K562 (cell line): ENCODE results near the gene ZNF296. TPM values are rescaled to one million over a fixed set of nuclear protein-coding genes. Genes with fewer than 3 reads are reported as not detected.
A peak's percentile ranks its signal among the peaks of the same experiment; 100 is the strongest.

Experiments used
- BCOR ChIP-seq: fragments of 450-650 bp; IDR thresholded peaks from 2 replicates; pipeline ENCODE4 v1.6.1; 2016
- BMI1 ChIP-seq: fragments of 150-350 bp; IDR thresholded peaks from 2 replicates; pipeline ENCODE4 v1.6.1; 2014; ENCODE audit warnings: low read length
- CAMTA2 ChIP-seq: fragments of 250-450 bp; sonication (Bioruptor Pico); conservative IDR thresholded peaks from 2 replicates; pipeline ENCODE4 v1.5.1; 2022
- CSDE1 ChIP-seq, 2 experiments: fragments of 450-650 bp; IDR thresholded peaks; 2 replicates each; pipeline ENCODE4 v1.6.1; 2016; ENCODE audit warnings: mild to moderate bottlenecking in 1 of 2
- DIDO1 ChIP-seq: fragments of 450-650 bp; IDR thresholded peaks from 2 replicates; pipeline ENCODE4 v1.6.1; 2016; ENCODE audit warnings: low read depth, missing biosample characterization, missing genetic modification characterization
- E2F3 ChIP-seq: fragments of 250-450 bp; sonication (Bioruptor Pico); IDR thresholded peaks from 2 replicates; pipeline ENCODE4 v1.4.0; 2020; ENCODE audit warnings: mild to moderate bottlenecking
- ELF1 ChIP-seq: fragments of 200-800 bp; sonication (Bioruptor generic); IDR thresholded peaks from 2 replicates; pipeline ENCODE4 v1.6.1; 2016; ENCODE audit warnings: missing genetic modification characterization, missing compliant biosample characterization
- FOS ChIP-seq: IDR thresholded peaks from 3 replicates; pipeline ENCODE4 v1.6.1; 2011; ENCODE audit not compliant: insufficient read length; ENCODE audit errors: extremely low read depth
- HCFC1 ChIP-seq: IDR thresholded peaks from 2 replicates; pipeline ENCODE4 v1.6.1; 2012; ENCODE audit warnings: low read depth, low read length, improper control_type of control experiment
- HDAC1 ChIP-seq, 2 experiments: fragments of 450-650 bp; IDR thresholded peaks; 2 replicates each; pipeline ENCODE4 v1.6.1; 2016 to 2017; ENCODE audit warnings: inconsistent platforms in 1 of 2, mild to moderate bottlenecking in 1 of 2, moderate library complexity in 1 of 2
- HIVEP1 ChIP-seq: fragments of 250-450 bp; sonication (Bioruptor Pico); IDR thresholded peaks from 2 replicates; pipeline ENCODE4 v1.4.0; 2020; ENCODE audit warnings: mild to moderate bottlenecking
- KLF10 ChIP-seq: fragments of 250-450 bp; sonication (Bioruptor Pico); IDR thresholded peaks from 2 replicates; pipeline ENCODE4 v1.6.1; 2021; ENCODE audit warnings: matching md5 sums
- MAFG ChIP-seq: fragments of 450-650 bp; conservative IDR thresholded peaks from 2 replicates; pipeline ENCODE4 v1.6.1; 2016; ENCODE audit warnings: missing genetic modification characterization, missing compliant biosample characterization
- MAZ ChIP-seq, 2 experiments: fragments of 450-650 bp in 1 of 2; sonication (generic) in 1 of 2; formaldehyde crosslinking; IDR thresholded peaks in 1 of 2; conservative IDR thresholded peaks in 1 of 2; 2 replicates each; pipeline versions ENCODE4 v1.4.0 to v1.5.0; 2020; ENCODE audit warnings: mild to moderate bottlenecking in 1 of 2, missing genetic modification reagents in 1 of 2
- MCM5 ChIP-seq: fragments of 450-650 bp; IDR thresholded peaks from 2 replicates; pipeline ENCODE4 v1.6.1; 2016; ENCODE audit warnings: low read depth
- MTF1 ChIP-seq: fragments of 250-450 bp; sonication (Bioruptor Pico); IDR thresholded peaks from 2 replicates; pipeline ENCODE4 v1.9.0; 2021; ENCODE audit warnings: moderate library complexity, mild to moderate bottlenecking, inconsistent platforms, borderline replicate concordance
- ZNF133 ChIP-seq: fragments of 250-450 bp; sonication (Bioruptor Pico); IDR thresholded peaks from 2 replicates; pipeline ENCODE4 v1.4.0; 2020; ENCODE audit warnings: mild to moderate bottlenecking
- ZSCAN32 ChIP-seq: fragments of 450-650 bp; formaldehyde crosslinking; IDR thresholded peaks from 2 replicates; pipeline ENCODE4 v1.4.0; 2020; ENCODE audit warnings: mild to moderate bottlenecking, moderate library complexity
- polyA plus RNA-seq, 8 experiments: library from polyadenylated mRNA; depleted of rRNA in 4 of 8; stranded (reverse) in 5 of 8; unstranded in 3 of 8; fragments of >200 nt; fragmentation: Nextera tagmentation in 2 of 8; fragmentation: Illumina TruSeq in 1 of 8; extraction: Ambion mirVana in 2 of 8; extraction: Trizol in 1 of 8; gene quantifications; 2 replicates each; pipeline versions ENCODE4 v1.2.1 to v1.2.3, GENCODE V29; 2011 to 2014; ENCODE audit warnings: inconsistent platforms in 1 of 8, missing spikeins in 1 of 8
- total RNA-seq, 7 experiments: library from RNA; depleted of rRNA in 6 of 7; stranded (reverse); fragments of >200 nt in 6 of 7; fragmentation: Illumina TruSeq in 2 of 7; extraction: Trizol in 2 of 7; gene quantifications; 2 replicates each; pipeline versions ENCODE4 v1.2.1 to v1.2.3, GENCODE V29; 2011 to 2021; ENCODE audit warnings: low replicate concordance in 1 of 7
- TF ChIP-seq, protein P1 (sequence below): sonication (generic); formaldehyde crosslinking; IDR thresholded peaks from 2 replicates; pipeline ENCODE4 v1.8.0; 2022; ENCODE audit warnings: mild to moderate bottlenecking, missing genetic modification reagents, borderline replicate concordance
- TF ChIP-seq, protein P2 (sequence below): fragments of 250-450 bp; sonication (Bioruptor Pico); IDR thresholded peaks from 2 replicates; pipeline ENCODE4 v1.8.0; 2022; ENCODE audit warnings: moderate library complexity, mild to moderate bottlenecking, inconsistent platforms
- TF ChIP-seq, protein P3 (sequence below): sonication (generic); formaldehyde crosslinking; IDR thresholded peaks from 2 replicates; pipeline ENCODE4 v1.9.0; 2022; ENCODE audit warnings: mild to moderate bottlenecking, missing genetic modification reagents
- TF ChIP-seq, protein P4 (sequence below): fragments of 250-450 bp; sonication (Bioruptor Pico); IDR thresholded peaks from 2 replicates; pipeline ENCODE4 v1.5.1; 2021; ENCODE audit warnings: mild to moderate bottlenecking
- TF ChIP-seq, protein P5 (sequence below): fragments of 250-450 bp; sonication (Bioruptor Pico); IDR thresholded peaks from 2 replicates; pipeline ENCODE4 v1.8.0; 2022; ENCODE audit warnings: inconsistent platforms, mild to moderate bottlenecking, moderate library complexity, borderline replicate concordance

The ZNF296 gene
- total and polyA plus RNA-seq, 9 of the 15 experiments (the other 6 are each of a cell fraction or from before 2014, with no cell fraction given): 0.03 to 8.8 (median 0.47) TPM; not detected in 1

DNA sequence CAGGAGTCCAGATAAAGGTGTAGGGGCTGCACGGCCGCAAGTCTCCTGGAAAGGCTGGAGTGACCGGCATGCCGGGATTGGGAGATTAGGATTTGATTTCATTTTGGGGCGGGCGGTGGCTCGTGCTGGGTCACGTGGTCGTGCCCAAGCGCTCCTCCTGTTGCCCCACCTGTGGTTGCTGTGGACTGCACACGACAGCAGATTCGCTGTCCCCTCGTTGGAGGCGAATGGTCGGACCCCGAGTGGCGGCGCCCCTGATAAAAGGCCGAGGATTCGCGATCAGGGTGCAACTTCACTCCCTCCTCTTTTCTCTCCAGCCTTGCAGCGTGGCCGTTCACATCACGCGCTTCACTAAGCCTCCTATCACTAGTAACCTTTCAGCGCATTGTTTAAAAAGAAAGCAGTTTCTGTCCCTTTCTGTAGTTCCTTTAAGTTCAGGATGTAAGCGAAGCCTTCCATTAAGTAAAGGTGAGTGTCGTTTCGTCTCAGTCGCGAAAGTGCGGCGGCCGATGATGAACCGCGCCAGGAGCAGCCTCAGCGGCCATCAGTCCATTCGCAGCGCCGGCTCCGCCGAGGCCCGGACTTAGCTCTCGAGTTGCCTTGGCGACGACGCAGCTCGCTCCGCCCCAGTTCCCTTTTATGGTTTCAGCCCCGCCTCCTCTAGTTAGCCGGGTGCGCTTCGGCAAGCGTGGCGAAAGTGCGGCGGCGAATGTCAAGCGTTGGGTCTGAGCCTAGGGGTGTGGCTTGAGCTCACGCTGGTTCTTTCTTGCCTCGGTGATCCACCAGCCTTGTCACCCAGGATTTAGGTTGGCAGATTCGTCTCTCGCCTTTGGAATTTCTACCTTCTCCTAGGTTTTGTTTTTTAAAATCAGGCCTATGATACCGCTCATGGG lies 15.0 kb upstream of the ZNF296 start (continued):
- TF ChIP-seq, protein P1, sequence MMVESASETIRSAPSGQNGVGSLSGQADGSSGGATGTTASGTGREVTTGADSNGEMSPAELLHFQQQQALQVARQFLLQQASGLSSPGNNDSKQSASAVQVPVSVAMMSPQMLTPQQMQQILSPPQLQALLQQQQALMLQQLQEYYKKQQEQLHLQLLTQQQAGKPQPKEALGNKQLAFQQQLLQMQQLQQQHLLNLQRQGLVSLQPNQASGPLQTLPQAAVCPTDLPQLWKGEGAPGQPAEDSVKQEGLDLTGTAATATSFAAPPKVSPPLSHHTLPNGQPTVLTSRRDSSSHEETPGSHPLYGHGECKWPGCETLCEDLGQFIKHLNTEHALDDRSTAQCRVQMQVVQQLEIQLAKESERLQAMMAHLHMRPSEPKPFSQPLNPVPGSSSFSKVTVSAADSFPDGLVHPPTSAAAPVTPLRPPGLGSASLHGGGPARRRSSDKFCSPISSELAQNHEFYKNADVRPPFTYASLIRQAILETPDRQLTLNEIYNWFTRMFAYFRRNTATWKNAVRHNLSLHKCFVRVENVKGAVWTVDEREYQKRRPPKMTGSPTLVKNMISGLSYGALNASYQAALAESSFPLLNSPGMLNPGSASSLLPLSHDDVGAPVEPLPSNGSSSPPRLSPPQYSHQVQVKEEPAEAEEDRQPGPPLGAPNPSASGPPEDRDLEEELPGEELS (CRISPR knock-in tag): no peak
- TF ChIP-seq ZSCAN32 (CRISPR knock-in tag) (no peak), FOS (no peak), MAFG (tag) (no peak), CAMTA2 (no peak), KLF10 (CRISPR knock-in tag) (no peak), ZNF133 (CRISPR knock-in tag) (no peak), BMI1 (0 out of 2 replicates have a peak, but pooled peaks have one; percentile 51), ELF1 (no peak), MTF1 (no peak), HIVEP1 (CRISPR knock-in tag) (no peak), E2F3 (CRISPR knock-in tag) (no peak), HCFC1 (peak; percentile 50), HDAC1 (IDR thresholded peaks at IDR 0.05) (no peak), MCM5 (no peak), BCOR (no peak), CSDE1 (IDR thresholded peaks at IDR 0.05) (no peak; a peak in 1 of 4 replicates), MAZ (CRISPR knock-in tag; conservative IDR thresholded peaks at IDR 0.05 in 1 of 2, IDR thresholded peaks at IDR 0.05 in 1 of 2) (peak in 1 of 2 experiments; percentile 56; a peak in 2 of 4 replicates), DIDO1 (tag) (no peak)
- TF ChIP-seq, protein P2, sequence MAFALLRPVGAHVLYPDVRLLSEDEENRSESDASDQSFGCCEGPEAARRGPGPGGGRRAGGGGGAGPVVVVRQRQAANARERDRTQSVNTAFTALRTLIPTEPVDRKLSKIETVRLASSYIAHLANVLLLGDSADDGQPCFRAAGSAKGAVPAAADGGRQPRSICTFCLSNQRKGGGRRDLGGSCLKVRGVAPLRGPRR (CRISPR knock-in tag): no peak
- TF ChIP-seq, protein P3, sequence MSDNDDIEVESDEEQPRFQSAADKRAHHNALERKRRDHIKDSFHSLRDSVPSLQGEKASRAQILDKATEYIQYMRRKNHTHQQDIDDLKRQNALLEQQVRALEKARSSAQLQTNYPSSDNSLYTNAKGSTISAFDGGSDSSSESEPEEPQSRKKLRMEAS: peak; percentile 22; the same call in 1 of the 2 replicates
- TF ChIP-seq, protein P4, sequence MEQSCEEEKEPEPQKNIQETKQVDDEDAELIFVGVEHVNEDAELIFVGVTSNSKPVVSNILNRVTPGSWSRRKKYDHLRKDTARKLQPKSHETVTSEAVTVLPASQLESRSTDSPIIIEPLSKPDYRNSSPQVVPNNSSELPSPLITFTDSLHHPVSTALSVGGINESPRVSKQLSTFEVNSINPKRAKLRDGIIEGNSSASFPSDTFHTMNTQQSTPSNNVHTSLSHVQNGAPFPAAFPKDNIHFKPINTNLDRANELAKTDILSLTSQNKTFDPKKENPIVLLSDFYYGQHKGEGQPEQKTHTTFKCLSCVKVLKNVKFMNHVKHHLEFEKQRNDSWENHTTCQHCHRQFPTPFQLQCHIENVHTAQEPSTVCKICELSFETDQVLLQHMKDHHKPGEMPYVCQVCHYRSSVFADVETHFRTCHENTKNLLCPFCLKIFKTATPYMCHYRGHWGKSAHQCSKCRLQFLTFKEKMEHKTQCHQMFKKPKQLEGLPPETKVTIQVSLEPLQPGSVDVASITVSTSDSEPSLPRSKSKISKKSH (CRISPR knock-in tag): no peak
- TF ChIP-seq, protein P5, sequence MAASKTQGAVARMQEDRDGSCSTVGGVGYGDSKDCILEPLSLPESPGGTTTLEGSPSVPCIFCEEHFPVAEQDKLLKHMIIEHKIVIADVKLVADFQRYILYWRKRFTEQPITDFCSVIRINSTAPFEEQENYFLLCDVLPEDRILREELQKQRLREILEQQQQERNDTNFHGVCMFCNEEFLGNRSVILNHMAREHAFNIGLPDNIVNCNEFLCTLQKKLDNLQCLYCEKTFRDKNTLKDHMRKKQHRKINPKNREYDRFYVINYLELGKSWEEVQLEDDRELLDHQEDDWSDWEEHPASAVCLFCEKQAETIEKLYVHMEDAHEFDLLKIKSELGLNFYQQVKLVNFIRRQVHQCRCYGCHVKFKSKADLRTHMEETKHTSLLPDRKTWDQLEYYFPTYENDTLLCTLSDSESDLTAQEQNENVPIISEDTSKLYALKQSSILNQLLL: no peak
